HepG2 (cell line): ENCODE data around the gene NEK7. TPM values are rescaled to one million over a fixed set of nuclear protein-coding genes. Genes with fewer than 3 reads are reported as not detected.
A peak's percentile ranks its signal among the peaks of the same experiment; 100 is the strongest.

Source experiments
- MYC ChIP-seq: sonication (generic); formaldehyde crosslinking; IDR thresholded peaks from 2 replicates; pipeline ENCODE4 v1.9.0; 2021; ENCODE audit warnings: missing genetic modification reagents, borderline replicate concordance
- NFKB2 ChIP-seq: sonication (generic); formaldehyde crosslinking; IDR thresholded peaks from 2 replicates; pipeline ENCODE4 v1.4.0; 2020; ENCODE audit warnings: missing genetic modification reagents, borderline replicate concordance
- RFXAP ChIP-seq: sonication (generic); formaldehyde crosslinking; IDR thresholded peaks from 2 replicates; pipeline ENCODE4 v1.4.0; 2020; ENCODE audit warnings: missing genetic modification reagents, borderline replicate concordance
- TAF1 ChIP-seq: sonication (generic); formaldehyde crosslinking; IDR thresholded peaks from 2 replicates; pipeline ENCODE4 v1.4.0; 2020; ENCODE audit warnings: missing genetic modification reagents
- ZNF230 ChIP-seq: sonication (generic); formaldehyde crosslinking; IDR thresholded peaks from 2 replicates; pipeline ENCODE4 v1.4.0; 2020; ENCODE audit warnings: mild to moderate bottlenecking, missing genetic modification reagents
- ZNF33A ChIP-seq: sonication (generic); formaldehyde crosslinking; IDR thresholded peaks from 2 replicates; pipeline ENCODE4 v1.5.1; 2020; ENCODE audit warnings: missing genetic modification reagents, mild to moderate bottlenecking, moderate library complexity, borderline replicate concordance
- ZNF564 ChIP-seq: sonication (generic); formaldehyde crosslinking; IDR thresholded peaks from 2 replicates; pipeline ENCODE4 v1.8.1; 2023; ENCODE audit warnings: mild to moderate bottlenecking, missing genetic modification reagents
- ZNF761 ChIP-seq: sonication (generic); formaldehyde crosslinking; conservative IDR thresholded peaks from 2 replicates; pipeline ENCODE4 v1.4.0; 2020; ENCODE audit warnings: mild to moderate bottlenecking, missing genetic modification reagents
- polyA plus RNA-seq, 8 experiments: library from polyadenylated mRNA; depleted of rRNA in 3 of 8; stranded (reverse) in 7 of 8; unstranded in 1 of 8; fragments of >200 nt; fragmentation: Illumina TruSeq in 4 of 8; extraction: Trizol in 4 of 8; gene quantifications; 2 replicates each; pipeline versions ENCODE4 v1.2.1 to v1.2.3, GENCODE V29; 2011 to 2016; ENCODE audit warnings: low read depth in 4 of 8, missing spikeins in 1 of 8, mixed read lengths in 1 of 8; ENCODE audit not compliant: insufficient read depth in 1 of 8
- total RNA-seq, 5 experiments: library from RNA; depleted of rRNA; stranded (reverse); fragments of >200 nt; fragmentation: Illumina TruSeq; extraction: Trizol; gene quantifications; 2 replicates each; pipeline ENCODE4 v1.2.3, GENCODE V29; 2016; ENCODE audit warnings: low read depth in 1 of 5
- TF ChIP-seq, protein P1 (sequence below), 2 experiments: fragments of 450-650 bp in 1 of 2; sonication (generic) in 1 of 2; formaldehyde crosslinking in 1 of 2; IDR thresholded peaks; 2 replicates each; pipeline versions ENCODE4 v1.6.1 to v1.8.0; 2016 to 2022; ENCODE audit warnings: antibody characterized with exemption in 1 of 2, mild to moderate bottlenecking in 1 of 2, missing genetic modification reagents in 1 of 2
- TF ChIP-seq, protein P2 (sequence below): sonication (generic); formaldehyde crosslinking; IDR thresholded peaks from 2 replicates; pipeline ENCODE4 v1.4.0; 2020; ENCODE audit warnings: missing genetic modification reagents
- TF ChIP-seq, protein P3 (sequence below): sonication (generic); formaldehyde crosslinking; IDR thresholded peaks from 2 replicates; pipeline ENCODE4 v1.4.0; 2020; ENCODE audit warnings: missing genetic modification reagents, mild to moderate bottlenecking, borderline replicate concordance
- TF ChIP-seq, protein P4 (sequence below): sonication (generic); formaldehyde crosslinking; IDR thresholded peaks from 2 replicates; pipeline ENCODE4 v1.4.0; 2020; ENCODE audit warnings: mild to moderate bottlenecking, low read depth, missing genetic modification reagents
- TF ChIP-seq, protein P5 (sequence below): IDR thresholded peaks from 2 replicates; pipeline ENCODE4 v1.6.1; 2016; ENCODE audit warnings: missing genetic modification reagents, missing compliant biosample characterization

Gene NEK7
- total and polyA plus RNA-seq, 2 of the 13 experiments (the other 11 are each of a cell fraction or from before 2014, with no cell fraction given): 18.1 to 19.2 TPM

DNA sequence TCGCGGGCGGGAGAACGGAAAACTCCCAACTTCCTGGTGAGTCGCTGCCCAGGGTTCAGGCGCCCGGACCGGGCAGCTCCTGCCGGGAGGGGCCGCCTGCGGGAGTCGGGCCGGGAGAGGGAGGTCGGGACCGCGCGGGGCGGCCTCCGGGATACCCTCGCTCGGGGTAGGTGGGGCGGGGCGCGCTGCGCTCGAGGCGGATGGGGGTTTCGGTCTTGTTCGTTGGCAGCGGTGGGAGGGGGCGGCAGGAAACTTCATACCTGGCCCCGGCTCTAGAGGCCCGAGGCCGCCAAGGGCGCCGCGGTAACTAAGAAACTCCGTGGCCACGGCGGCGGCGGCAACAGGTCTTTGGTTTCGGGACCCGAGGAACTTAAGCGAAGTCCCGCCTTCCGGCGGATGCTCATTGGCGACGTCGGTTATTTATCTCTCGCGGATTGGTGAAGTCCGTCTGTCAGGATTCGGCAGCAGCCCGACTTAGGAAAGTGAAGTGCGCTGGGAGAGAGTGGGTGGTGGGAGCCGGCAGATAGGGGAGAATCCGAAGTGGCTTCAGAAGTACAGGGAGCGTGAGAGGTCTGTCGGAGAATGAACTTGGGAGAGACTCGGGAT lies 546 bp downstream of the NEK7 start (continued):
- TF ChIP-seq, protein P1, sequence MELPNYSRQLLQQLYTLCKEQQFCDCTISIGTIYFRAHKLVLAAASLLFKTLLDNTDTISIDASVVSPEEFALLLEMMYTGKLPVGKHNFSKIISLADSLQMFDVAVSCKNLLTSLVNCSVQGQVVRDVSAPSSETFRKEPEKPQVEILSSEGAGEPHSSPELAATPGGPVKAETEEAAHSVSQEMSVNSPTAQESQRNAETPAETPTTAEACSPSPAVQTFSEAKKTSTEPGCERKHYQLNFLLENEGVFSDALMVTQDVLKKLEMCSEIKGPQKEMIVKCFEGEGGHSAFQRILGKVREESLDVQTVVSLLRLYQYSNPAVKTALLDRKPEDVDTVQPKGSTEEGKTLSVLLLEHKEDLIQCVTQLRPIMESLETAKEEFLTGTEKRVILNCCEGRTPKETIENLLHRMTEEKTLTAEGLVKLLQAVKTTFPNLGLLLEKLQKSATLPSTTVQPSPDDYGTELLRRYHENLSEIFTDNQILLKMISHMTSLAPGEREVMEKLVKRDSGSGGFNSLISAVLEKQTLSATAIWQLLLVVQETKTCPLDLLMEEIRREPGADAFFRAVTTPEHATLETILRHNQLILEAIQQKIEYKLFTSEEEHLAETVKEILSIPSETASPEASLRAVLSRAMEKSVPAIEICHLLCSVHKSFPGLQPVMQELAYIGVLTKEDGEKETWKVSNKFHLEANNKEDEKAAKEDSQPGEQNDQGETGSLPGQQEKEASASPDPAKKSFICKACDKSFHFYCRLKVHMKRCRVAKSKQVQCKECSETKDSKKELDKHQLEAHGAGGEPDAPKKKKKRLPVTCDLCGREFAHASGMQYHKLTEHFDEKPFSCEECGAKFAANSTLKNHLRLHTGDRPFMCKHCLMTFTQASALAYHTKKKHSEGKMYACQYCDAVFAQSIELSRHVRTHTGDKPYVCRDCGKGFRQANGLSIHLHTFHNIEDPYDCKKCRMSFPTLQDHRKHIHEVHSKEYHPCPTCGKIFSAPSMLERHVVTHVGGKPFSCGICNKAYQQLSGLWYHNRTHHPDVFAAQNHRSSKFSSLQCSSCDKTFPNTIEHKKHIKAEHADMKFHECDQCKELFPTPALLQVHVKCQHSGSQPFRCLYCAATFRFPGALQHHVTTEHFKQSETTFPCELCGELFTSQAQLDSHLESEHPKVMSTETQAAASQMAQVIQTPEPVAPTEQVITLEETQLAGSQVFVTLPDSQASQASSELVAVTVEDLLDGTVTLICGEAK (IDR thresholded peaks at IDR 0.05): no peak
- TF ChIP-seq, protein P1 (CRISPR knock-in tag; IDR thresholded peaks at IDR 0.05): peak; percentile 25; the same call in 1 of the 2 replicates
- TF ChIP-seq MYC (CRISPR knock-in tag) (peak; percentile 6; the same call in 1 of the 2 replicates), ZNF761 (CRISPR knock-in tag) (no peak), ZNF33A (CRISPR knock-in tag) (0 out of 2 replicates have a peak, but pooled peaks have one; percentile 5), RFXAP (no peak), ZNF564 (CRISPR knock-in tag) (0 out of 2 replicates have a peak, but pooled peaks have one; percentile 9), ZNF230 (CRISPR knock-in tag) (0 out of 2 replicates have a peak, but pooled peaks have one; percentile 44), TAF1 (peak; percentile 42; the same call in 1 of the 2 replicates), NFKB2 (CRISPR knock-in tag) (0 out of 2 replicates have a peak, but pooled peaks have one; percentile 34)
- TF ChIP-seq, protein P2, sequence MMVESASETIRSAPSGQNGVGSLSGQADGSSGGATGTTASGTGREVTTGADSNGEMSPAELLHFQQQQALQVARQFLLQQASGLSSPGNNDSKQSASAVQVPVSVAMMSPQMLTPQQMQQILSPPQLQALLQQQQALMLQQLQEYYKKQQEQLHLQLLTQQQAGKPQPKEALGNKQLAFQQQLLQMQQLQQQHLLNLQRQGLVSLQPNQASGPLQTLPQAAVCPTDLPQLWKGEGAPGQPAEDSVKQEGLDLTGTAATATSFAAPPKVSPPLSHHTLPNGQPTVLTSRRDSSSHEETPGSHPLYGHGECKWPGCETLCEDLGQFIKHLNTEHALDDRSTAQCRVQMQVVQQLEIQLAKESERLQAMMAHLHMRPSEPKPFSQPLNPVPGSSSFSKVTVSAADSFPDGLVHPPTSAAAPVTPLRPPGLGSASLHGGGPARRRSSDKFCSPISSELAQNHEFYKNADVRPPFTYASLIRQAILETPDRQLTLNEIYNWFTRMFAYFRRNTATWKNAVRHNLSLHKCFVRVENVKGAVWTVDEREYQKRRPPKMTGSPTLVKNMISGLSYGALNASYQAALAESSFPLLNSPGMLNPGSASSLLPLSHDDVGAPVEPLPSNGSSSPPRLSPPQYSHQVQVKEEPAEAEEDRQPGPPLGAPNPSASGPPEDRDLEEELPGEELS (CRISPR knock-in tag): no peak
- TF ChIP-seq, protein P3, sequence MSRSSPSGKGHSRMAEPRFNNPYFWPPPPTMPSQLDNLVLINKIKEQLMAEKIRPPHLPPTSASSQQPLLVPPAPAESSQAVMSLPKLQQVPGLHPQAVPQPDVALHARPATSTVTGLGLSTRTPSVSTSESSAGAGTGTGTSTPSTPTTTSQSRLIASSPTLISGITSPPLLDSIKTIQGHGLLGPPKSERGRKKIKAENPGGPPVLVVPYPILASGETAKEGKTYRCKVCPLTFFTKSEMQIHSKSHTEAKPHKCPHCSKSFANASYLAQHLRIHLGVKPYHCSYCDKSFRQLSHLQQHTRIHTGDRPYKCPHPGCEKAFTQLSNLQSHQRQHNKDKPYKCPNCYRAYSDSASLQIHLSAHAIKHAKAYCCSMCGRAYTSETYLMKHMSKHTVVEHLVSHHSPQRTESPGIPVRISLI: no peak
- TF ChIP-seq, protein P4, sequence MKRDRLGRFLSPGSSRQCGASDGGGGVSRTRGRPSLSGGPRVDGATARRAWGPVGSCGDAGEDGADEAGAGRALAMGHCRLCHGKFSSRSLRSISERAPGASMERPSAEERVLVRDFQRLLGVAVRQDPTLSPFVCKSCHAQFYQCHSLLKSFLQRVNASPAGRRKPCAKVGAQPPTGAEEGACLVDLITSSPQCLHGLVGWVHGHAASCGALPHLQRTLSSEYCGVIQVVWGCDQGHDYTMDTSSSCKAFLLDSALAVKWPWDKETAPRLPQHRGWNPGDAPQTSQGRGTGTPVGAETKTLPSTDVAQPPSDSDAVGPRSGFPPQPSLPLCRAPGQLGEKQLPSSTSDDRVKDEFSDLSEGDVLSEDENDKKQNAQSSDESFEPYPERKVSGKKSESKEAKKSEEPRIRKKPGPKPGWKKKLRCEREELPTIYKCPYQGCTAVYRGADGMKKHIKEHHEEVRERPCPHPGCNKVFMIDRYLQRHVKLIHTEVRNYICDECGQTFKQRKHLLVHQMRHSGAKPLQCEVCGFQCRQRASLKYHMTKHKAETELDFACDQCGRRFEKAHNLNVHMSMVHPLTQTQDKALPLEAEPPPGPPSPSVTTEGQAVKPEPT (CRISPR knock-in tag): no peak
- TF ChIP-seq, protein P5, sequence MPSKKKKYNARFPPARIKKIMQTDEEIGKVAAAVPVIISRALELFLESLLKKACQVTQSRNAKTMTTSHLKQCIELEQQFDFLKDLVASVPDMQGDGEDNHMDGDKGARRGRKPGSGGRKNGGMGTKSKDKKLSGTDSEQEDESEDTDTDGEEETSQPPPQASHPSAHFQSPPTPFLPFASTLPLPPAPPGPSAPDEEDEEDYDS (CRISPR knock-in tag): peak; percentile 28; the same call in 1 of the 2 replicates
